ENCODE results near the gene EPM2A. TPM values are rescaled to one million over a fixed set of nuclear protein-coding genes. Genes with fewer than 3 reads are reported as not detected.

Gene EPM2A
- total and polyA plus RNA-seq, 8 donors: 3.4 to 60.8 (median 17.2) TPM

DNA sequence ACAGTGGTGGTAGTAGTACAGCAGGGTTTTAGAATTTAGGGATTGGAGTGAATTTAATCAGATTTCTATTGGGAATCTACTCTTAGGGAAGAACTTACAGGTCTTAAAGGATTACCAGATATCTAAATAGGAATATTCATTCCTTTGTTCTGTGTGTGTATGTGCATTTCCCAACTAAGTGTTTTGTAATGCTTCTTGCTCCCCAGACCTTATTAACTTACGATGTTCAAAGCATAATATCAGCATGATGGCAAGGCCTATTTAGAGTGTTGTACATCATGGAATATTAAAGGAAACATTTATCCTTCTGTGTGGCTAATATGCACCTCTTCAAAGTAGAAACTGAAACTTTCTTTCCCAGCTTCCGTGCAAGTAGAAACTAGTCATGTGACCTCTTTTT, 133.9 kb downstream of the EPM2A start:
- Histone ChIP-seq H3K4me1 (no peaks in the 10 kb centered on the region), H3K36me3 (no peaks in the 10 kb centered on the region), H3K27ac (no peak overlapping the region), H3K9me3 (peaks cover 0 to 4% (median 0%) of the 10 kb centered on the region in 4 donors), H3K27me3 (no peaks in the 10 kb centered on the region), H3K4me3 (no peak overlapping the region)
- 88 to 95% (median 91%) methylated on average over 2 of the region's 2 CpGs for WGBS, 5 donors
- intact Hi-C loops (cut with DNase I; ENCODE audit: low total_unique reads): no loop called here
- DNase-seq: no peak
- TF ChIP-seq POLR2A (IDR thresholded peaks at IDR 0.05) (no peak), EP300 (IDR thresholded peaks at IDR 0.05) (no peak), POLR2AphosphoS5 (IDR thresholded peaks at IDR 0.05) (no peak)
- TF ChIP-seq, protein P1, sequence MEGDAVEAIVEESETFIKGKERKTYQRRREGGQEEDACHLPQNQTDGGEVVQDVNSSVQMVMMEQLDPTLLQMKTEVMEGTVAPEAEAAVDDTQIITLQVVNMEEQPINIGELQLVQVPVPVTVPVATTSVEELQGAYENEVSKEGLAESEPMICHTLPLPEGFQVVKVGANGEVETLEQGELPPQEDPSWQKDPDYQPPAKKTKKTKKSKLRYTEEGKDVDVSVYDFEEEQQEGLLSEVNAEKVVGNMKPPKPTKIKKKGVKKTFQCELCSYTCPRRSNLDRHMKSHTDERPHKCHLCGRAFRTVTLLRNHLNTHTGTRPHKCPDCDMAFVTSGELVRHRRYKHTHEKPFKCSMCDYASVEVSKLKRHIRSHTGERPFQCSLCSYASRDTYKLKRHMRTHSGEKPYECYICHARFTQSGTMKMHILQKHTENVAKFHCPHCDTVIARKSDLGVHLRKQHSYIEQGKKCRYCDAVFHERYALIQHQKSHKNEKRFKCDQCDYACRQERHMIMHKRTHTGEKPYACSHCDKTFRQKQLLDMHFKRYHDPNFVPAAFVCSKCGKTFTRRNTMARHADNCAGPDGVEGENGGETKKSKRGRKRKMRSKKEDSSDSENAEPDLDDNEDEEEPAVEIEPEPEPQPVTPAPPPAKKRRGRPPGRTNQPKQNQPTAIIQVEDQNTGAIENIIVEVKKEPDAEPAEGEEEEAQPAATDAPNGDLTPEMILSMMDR (IDR thresholded peaks at IDR 0.05): no peak

GRCh38 chr6:145600299-145600698, 135.0 kb downstream of the EPM2A start:
- TF ChIP-seq POLR2A (IDR thresholded peaks at IDR 0.05): no peak
- TF ChIP-seq EP300 (IDR thresholded peaks at IDR 0.05): no peak
- TF ChIP-seq, protein P1 (IDR thresholded peaks at IDR 0.05): no peak
- no peak for TF ChIP-seq POLR2AphosphoS5 (IDR thresholded peaks at IDR 0.05)
- H3K4me1 ChIP-seq: no peaks in the 10 kb centered on the region
- H3K9me3 ChIP-seq: peaks cover 0 to 4% (median 0%) of the 10 kb centered on the region in 4 donors
- no peak overlapping the region for H3K4me3 ChIP-seq
- no peak overlapping the region for H3K27ac ChIP-seq
- H3K36me3 ChIP-seq: no peaks in the 10 kb centered on the region
- no peaks in the 10 kb centered on the region for H3K27me3 ChIP-seq
- DNase-seq: no peak
- intact Hi-C loops (cut with DNase I; ENCODE audit: low total_unique reads): no loop called here
- 79 to 93% (median 83%) methylated on average over 2 of the region's 2 CpGs for WGBS, 5 donors

DNA sequence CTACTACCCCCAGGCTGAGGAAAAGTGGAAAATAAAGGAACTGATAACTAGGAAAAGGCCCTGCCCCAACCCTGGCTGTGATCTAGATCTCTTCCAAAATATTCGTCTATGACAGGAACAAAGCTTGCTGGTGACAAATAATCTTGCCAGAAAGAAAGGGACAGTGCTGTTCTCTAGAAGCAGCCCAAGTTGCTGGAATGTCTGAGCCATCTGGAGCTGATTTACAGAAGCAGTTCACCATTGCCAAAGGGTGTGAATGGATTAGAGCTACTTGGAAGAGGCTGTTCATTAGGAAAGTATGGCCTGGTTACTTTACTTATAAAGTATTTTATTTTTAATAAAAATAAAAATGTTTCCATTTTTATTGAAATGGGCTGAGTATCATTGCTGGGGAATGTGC, 146.3 kb downstream of the EPM2A start:
- intact Hi-C loops (cut with DNase I; ENCODE audit: low total_unique reads): no loop called here
- no peaks in the 10 kb centered on the region for H3K36me3 ChIP-seq
- H3K27me3 ChIP-seq: no peaks in the 10 kb centered on the region
- WGBS, 5 donors: 53 to 73% (median 67%) methylated on average over 1 of the region's 1 CpG
- no peak overlapping the region for H3K4me3 ChIP-seq
- H3K4me1 ChIP-seq: no peaks in the 10 kb centered on the region
- H3K9me3 ChIP-seq: peaks cover 0 to 9% (median 3%) of the 10 kb centered on the region in 4 donors
- H3K27ac ChIP-seq: no peak overlapping the region
- TF ChIP-seq POLR2AphosphoS5 (IDR thresholded peaks at IDR 0.05): no peak
- TF ChIP-seq, protein P1 (IDR thresholded peaks at IDR 0.05): no peak
- TF ChIP-seq EP300 (IDR thresholded peaks at IDR 0.05): no peak
- no peak for TF ChIP-seq POLR2A (IDR thresholded peaks at IDR 0.05)
- no peak for DNase-seq

DNA sequence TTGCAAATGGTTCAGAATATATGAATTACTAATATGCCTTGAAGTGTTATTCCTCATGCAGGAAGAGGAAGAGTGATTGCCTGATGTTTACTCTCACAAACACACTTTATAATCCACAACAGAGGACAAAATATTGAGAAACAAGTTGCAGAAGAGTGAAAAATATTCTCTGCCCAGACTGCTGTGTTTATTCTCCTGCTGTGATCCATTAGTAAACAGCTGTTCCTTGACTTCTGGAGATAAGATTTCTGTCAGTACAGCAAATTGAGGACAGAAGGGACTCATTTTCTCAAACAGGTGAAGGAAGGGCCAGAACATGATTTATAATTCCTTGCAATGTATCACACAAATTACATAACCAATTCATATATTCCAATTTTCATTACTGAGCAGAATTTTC, 148.0 kb downstream of the EPM2A start:
- Histone ChIP-seq H3K4me1 (no peaks in the 10 kb centered on the region), H3K36me3 (no peaks in the 10 kb centered on the region), H3K27ac (no peak overlapping the region), H3K4me3 (no peak overlapping the region), H3K27me3 (no peaks in the 10 kb centered on the region), H3K9me3 (peaks cover 0 to 17% (median 8%) of the 10 kb centered on the region in 4 donors)
- intact Hi-C loops (cut with DNase I; ENCODE audit: low total_unique reads): no loop called here
- no peak for TF ChIP-seq EP300 (IDR thresholded peaks at IDR 0.05)
- TF ChIP-seq, protein P1 (IDR thresholded peaks at IDR 0.05): no peak
- TF ChIP-seq POLR2AphosphoS5 (IDR thresholded peaks at IDR 0.05): no peak
- TF ChIP-seq POLR2A (IDR thresholded peaks at IDR 0.05): no peak
- no peak for DNase-seq

Data from stomach (tissue), 9 donors.